Kidney epithelial cell (primary cell): ENCODE measurements around the gene NELFE. TPM values are rescaled to one million over a fixed set of nuclear protein-coding genes. Genes with fewer than 3 reads are reported as not detected.
"Not testable (repeated sequence)": the region's sequence is repeated elsewhere in the genome, so short reads cannot be mapped to it uniquely, and the experiment has no call there.

ENCODE experiments used
- DNase-seq: peaks from one replicate; pipeline ENCODE4 v3.0.0-alpha.2; 2010; ENCODE audit warnings: low read depth
- H3K27me3 ChIP-seq: 2 replicates; pipeline ENCODE4 v1.6.0; 2011; ENCODE audit warnings: low read length; ENCODE audit not compliant: control insufficient read depth, insufficient read depth
- H3K36me3 ChIP-seq: 2 replicates; pipeline ENCODE4 v1.5.1; 2011; ENCODE audit warnings: low read length; ENCODE audit not compliant: control insufficient read depth, insufficient read depth
- H3K4me3 ChIP-seq: 2 replicates; pipeline ENCODE4 v1.5.1; 2011; ENCODE audit warnings: low read depth, mild to moderate bottlenecking, control low read depth, low read length
- CTCF ChIP-seq: IDR thresholded peaks from 2 replicates; pipeline ENCODE4 v1.5.1; 2011; ENCODE audit warnings: mild to moderate bottlenecking, moderate library complexity, low read length, control low read depth, inconsistent platforms; ENCODE audit not compliant: insufficient read depth, poor library complexity, severe bottlenecking
- total RNA-seq: library from RNA; depleted of rRNA; stranded (reverse); fragments of >200 nt; gene quantifications from 2 replicates; pipeline ENCODE4 v1.2.3, GENCODE V29; 2015

The NELFE gene
- total RNA-seq, 1 donor from 2014 or later = 140 TPM

DNA sequence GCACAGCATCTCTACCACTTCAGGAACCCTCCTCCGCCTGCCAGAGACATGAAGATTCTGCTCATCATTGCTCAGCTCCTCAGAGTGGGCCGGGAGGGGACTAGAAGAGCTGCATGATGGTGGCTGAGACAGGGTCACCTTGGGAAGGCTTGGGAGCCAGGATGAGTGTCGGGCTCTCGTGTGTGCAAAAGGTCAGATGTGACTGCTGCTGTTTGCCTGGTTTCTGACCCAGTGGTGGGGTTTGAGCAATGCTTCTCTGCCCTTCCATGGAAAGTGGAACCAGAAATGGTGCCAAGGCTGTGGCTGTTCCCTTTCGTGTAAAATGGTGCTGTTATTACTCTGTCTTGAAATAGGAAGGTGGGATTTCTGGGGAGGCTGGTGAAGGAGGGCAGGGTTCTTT, 22.2 kb upstream of the NELFE start:
- DNase-seq, H3K27me3 ChIP-seq, H3K4me3 ChIP-seq, H3K36me3 ChIP-seq: not testable (repeated sequence)

- H3K27me3 ChIP-seq, DNase-seq, H3K4me3 ChIP-seq, H3K36me3 ChIP-seq: not testable (repeated sequence)
These were observed 21.6 kb upstream of the NELFE start for GRCh38 chr6:31980195-31980876.

- DNase-seq = no peak
- TF ChIP-seq CTCF = no peak
These were observed 20.6 kb upstream of the NELFE start for GRCh38 chr6:31979238-31979898.

DNA sequence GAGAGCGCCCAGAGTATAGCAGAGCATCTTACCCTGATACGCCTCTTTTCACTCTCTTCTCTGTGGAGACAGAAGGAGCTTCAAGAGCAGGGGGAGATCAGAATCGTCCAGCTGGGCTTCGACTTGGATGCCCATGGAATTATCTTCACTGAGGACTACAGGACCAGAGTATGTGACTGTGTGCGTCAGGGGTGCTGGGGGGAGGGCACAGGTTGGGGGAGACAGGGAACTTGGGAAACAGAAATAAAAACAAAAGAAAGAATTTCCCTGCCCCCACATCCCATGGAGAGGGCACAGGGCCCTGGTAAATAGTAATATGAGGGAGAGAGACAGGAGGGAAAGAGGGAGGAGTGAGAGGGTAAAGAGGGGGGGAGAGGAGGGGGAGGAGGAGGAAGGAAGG, 20.1 kb upstream of the NELFE start:
- TF ChIP-seq CTCF = no peak
- no peak overlapping the region for H3K4me3 ChIP-seq

More at GRCh38 chr6:31979238-31979898, 20.6 kb upstream of the NELFE start:
- H3K27me3 ChIP-seq = no peaks in the 10 kb centered on the region
- no peaks in the 10 kb centered on the region for H3K36me3 ChIP-seq
- no peak overlapping the region for H3K4me3 ChIP-seq

DNA sequence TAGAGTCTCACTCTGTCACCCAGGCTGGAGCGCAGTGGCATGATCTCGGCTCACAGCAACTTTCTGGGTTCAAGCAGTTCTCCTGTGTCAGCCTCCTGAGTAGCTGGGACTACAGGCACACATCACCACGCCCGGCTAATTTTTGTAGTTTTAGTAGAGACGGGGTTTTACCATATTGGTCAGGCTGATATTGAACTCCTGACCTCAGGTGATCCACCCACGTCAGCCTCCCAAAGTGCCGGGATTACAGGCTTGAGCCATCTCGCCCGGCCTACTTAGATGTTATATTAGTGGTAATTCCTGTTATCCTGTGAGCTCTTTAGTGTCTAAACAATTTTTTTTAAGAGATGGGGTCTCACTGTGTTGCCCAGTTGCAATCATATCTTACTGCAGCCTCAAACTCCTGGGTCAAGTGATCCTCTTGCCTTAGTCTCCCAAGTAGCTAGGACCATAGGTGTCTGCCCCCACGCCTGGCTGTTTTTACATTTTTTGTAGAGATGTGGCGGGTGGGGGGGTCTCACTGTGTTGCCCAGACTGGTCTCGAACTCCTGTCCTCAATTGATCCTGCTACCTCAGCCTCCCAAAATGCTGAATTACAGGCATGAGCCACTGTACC, 19.2 kb upstream of the NELFE start:
- H3K27me3 ChIP-seq = no peaks in the 10 kb centered on the region
- no peaks in the 10 kb centered on the region for H3K36me3 ChIP-seq
- TF ChIP-seq CTCF = no peak
- H3K4me3 ChIP-seq = no peak overlapping the region
- no peak for DNase-seq

More for the DNA sequence above, 20.1 kb upstream of the NELFE start:
- no peaks in the 10 kb centered on the region for H3K36me3 ChIP-seq
- H3K27me3 ChIP-seq = no peaks in the 10 kb centered on the region
- DNase-seq = no peak

DNA sequence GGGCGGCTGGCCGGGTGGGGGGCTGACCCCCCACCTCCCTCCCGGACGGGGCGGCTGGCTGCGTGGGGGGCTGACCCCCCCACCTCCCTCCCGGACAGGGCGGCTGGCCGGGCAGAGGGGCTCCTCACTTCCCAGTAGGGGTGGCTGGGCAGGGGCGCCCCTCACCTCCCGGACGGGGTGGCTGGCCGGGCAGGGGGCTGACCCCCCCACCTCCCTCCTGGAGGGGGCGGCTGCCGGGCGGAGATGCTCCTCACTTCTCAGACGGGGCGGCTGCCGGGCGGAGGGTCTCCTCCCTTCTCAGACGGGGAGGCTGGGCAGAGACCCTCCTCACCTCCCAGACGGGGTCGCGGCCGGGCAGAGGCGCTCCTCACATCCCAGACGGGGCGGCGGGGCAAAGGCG, 17.3 kb upstream of the NELFE start:
- not testable (repeated sequence) for DNase-seq, H3K27me3 ChIP-seq, H3K4me3 ChIP-seq, H3K36me3 ChIP-seq

DNA sequence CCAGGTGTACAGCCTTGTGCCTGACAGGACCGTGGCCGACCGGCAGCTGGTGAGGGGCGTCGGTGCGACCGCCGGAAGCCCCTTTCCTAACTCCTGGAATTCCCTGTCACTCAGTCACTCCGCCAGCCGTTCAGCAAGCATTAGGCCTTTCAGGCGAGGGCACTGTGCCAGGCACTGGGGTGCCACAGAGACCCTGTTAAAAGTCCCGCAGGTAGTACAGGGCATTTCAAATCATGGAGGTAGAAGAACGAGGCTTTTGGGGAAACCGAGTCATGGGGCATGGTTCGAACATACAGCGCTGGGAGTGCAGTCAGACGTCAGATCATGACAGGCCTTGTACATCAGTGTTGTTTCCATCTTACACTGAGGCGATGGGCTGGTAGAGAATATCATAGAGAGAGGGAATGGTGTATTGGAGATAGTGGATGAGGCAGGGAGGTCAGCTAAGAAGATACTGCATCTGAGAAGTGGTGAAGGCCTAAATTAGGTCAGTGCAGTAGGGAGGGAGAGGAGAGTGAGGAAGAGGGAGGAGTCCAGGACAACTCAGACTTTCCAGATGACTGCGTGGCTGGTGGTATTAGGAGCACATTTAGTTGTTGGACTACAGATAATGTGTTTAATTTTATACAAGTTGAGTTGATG, 14.1 kb upstream of the NELFE start:
- Histone ChIP-seq H3K27me3 (no peaks in the 10 kb centered on the region), H3K4me3 (peak overlapping the region; percentile 89), H3K36me3 (peaks cover 2% of the 10 kb centered on the region)
- no peak for TF ChIP-seq CTCF
- no peak for DNase-seq
